RWPE1 (cell line): ENCODE data around the gene TARBP2.

Source experiments
- CTCF ChIA-PET: fragments of 350-600 bp; sonication (Branson Sonifier 250); formaldehyde crosslinking; extraction: SDS; loops from one replicate; lab custom pipeline; 2021; lab: Yijun Ruan, JAX
- POLR2A ChIA-PET: fragments of 400-600 bp; formaldehyde crosslinking; extraction: SDS; loops from one replicate; lab custom pipeline; 2020; ENCODE audit warnings: antibody characterized with exemption; ENCODE audit not compliant: low non-redundant PET; lab: Yijun Ruan, JAX
- DNase-seq: peaks from one replicate; pipeline ENCODE4 v3.0.0; 2012; ENCODE audit warnings: low spot score
- H3K27ac ChIP-seq: fragments of 450-650 bp; 2 replicates; pipeline ENCODE4 v1.5.1; 2017
- CTCF ChIP-seq: fragments of 450-650 bp; conservative IDR thresholded peaks from 2 replicates; pipeline ENCODE4 v1.5.1; 2017; ENCODE audit warnings: low read depth, mild to moderate bottlenecking

TARBP2 gene

GRCh38 chr12:53552361-53553327 lies 51.6 kb downstream of the TARBP2 start:
- POLR2A ChIA-PET = no interaction called here
- DNase-seq = no peak
- CTCF ChIA-PET = no interaction called here
- H3K27ac ChIP-seq = no peak overlapping the region
- TF ChIP-seq CTCF = no peak
